Head of caudate nucleus (tissue), 42 donors: ENCODE results near the gene SON.
"Not testable (repeated sequence)": the region's sequence is repeated elsewhere in the genome, so short reads cannot be mapped to it uniquely, and the experiment has no call there.

Experiments used
- DNase-seq, 42 donors: peaks; one replicate each; pipeline versions ENCODE4 v3.0.0 to v3.0.0-alpha.2; 2020 to 2021; ENCODE audit warnings: mixed read lengths in 7 of 42
- intact Hi-C: fragments of 100-400 bp; cut with DNase I; formaldehyde crosslinking; loops from one replicate; pipeline ENCODE4 v1.15.0; 2022

Gene SON

DNA sequence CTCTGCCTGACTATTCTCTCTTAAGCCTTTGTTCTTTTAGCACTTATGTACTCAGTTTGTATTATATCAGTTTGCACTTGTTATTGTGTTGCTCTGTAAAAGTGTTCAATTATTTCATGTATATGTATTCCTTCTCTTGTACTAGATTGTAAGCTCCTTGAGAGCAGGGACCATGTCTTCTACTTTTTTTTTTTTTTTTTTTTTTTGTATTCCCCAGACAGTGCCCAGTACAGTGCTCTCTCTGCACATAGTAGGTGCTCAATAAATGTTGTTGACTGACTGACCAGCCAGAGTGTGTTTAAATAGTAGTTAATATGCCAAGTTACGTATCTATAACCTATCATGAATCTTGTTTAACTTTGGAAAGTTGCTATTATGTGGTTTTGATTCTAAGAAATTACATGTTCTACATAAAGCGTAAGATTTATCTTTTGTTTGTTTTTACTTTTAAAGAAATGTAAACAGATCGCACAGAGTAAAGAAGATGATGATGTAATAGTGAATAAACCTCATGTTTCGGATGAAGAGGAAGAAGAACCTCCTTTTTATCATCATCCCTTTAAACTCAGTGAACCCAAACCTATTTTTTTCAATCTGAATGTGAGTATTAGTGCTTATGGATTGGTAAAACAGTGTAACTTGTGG, 16.1 kb downstream of the SON start:
- intact Hi-C loops: loop anchor here (10.0 kb wide), 1 partner anchor 46 kb away; no protein-coding TSS in a partner anchor
- no peak for DNase-seq

DNA sequence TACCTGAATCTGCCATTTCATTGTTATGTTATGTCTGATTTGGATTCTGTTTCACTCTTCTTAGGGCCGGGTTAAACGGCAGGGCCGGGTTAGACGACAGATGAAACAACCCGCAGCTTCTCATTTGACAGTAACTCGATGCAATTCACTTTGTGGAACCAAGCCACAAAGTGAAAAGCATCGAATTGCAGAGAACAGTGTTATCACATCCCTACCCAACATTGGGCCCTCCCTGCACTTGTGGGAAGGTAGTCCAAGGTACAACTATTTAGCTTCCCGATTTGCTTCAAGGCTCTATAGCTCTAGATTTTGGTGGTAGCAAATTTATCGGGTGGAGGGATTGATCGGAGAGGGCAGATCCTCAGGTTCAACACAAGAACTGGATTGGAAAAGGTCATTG, 17.0 kb downstream of the SON start:
- no peak for DNase-seq
- intact Hi-C loops: loop anchor here (10.0 kb wide), 1 partner anchor 45 kb away; no protein-coding TSS in a partner anchor

DNA sequence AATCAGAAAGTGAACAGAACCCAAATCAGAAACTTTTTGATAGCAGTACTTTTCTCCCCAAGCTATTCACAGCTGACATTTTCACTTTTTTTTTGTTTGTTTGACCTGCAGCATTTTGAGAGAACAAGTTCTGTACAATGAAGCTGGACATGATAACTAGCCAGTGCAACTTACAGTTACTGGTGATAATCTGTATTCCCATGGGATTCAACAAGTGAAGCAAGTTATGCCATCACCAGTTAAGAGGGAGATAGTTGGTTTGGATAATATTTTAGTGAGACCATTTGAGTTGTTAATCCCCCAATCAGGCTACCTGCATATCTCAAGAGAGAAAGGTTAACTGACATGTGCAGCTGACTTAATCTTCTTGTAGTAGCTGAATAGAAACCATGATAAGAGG, 18.1 kb downstream of the SON start:
- DNase-seq: no peak
- intact Hi-C loops: no loop called here

DNA sequence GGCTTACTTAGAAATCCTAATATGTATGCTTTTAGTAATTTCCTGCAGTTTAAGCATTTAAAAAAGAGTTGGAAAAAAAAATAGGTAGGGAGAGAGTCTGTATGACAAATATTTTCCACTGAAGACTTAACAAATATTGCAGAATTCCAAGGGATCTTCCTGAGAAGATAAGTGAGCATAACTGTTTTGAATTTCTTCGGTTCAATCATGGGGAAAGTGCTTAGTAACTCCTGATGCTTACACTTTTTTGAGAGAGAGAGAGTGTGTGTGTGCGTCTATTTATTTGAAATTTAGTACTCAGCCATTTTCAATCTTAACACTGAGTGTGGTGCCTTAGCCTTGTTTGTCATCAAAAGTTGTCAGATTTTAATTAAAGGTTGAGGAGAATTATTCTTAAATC, 18.5 kb downstream of the SON start:
- DNase-seq: no peak
- intact Hi-C loops: no loop called here

DNA sequence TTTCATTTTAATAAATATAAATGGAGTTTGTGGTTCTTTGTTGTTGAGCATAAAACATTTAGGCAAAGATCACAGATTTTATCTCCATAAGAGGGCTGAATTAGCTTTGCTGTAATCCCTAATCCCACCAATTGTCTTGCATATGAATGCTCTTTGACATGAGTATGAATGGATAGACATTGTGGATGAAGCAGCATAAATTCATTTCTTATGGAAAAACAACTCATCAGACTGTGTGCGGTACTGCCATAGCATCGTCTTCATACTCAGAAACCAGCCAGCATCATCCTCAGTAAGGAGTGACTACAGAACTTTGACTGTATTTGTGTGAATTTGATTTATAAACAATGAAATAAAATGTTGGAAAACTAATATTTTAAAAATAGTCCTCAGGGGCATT, 19.6 kb downstream of the SON start:
- intact Hi-C loops: no loop called here
- no peak for DNase-seq

DNA sequence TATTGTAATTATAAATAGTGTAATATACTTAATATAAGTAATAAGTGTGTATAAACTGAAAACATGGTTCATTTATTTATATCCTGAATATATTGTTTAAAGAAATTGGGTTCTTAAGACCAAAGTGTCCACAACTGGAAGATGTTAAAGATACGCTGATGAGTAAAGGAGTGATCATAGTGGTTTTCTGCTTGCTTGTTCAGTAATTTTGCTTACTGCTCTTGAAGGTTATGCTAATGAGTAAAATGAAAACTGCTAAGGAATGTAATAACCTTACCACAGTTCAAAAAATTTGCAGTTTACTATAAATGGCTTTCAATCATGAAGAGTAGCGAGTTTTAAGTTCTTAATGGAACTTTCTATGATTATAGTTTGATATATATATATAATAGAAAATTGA, 23.7 kb downstream of the SON start:
- intact Hi-C loops: no loop called here
- DNase-seq: no peak

DNA sequence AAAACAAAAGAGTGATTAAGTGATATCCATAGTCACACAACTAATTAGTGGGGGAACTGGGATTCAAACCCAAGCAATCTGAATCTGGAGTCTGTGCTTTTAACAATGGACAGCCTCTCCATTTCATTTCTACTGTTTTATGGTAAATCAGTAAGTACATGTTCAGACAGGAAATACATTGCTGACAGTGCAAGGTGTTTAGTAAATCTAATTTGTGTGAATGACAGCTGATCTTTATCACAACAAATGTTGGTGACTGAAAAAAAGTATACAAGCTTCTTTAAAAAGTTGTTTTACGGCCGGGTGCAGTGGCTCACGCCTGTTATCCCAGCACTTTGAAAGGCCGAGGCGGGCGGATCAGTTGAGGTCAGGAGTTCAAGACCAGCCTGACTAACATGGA, 25.1 kb downstream of the SON start:
- no peak for DNase-seq
- intact Hi-C loops: no loop called here

DNA sequence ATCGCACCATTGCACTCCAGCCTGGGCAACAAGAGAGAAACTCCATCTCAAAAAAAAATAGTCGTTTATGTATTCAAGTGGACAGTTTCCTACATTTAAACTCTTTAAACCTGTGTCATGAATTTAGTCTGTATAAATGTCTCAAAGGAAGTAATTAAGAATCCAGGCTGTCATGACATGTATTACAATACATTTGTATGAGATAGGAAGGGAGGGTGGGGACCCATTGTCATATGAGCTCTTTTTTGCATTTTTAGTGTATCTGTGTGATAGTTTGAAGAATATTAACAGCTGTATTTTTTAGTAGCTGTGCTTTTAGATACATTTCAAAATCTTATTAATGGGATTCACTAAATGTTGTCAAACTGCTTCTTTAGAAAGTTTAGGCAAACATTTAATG, 25.6 kb downstream of the SON start:
- no peak for DNase-seq
- intact Hi-C loops: no loop called here

DNA sequence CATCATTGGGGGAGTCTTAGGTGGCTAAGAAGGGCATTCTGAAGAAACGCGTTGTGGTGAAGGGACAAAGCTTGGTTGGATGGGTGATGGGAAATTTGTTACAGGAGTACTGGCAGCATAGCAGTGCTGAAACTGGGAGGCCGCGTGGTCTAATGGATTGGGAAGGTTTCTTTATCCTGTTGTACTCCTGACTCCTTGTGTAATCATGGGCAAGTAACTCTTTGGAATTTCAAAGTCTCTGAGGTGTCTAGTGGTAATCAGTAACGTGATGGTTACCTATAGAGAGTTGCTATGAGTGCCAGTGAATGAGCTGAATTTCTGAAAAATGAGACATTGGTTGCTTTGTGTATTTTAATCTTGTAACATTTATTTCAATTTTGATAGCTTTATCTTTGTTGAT, 27.2 kb downstream of the SON start:
- intact Hi-C loops: no loop called here
- DNase-seq: no peak

DNA sequence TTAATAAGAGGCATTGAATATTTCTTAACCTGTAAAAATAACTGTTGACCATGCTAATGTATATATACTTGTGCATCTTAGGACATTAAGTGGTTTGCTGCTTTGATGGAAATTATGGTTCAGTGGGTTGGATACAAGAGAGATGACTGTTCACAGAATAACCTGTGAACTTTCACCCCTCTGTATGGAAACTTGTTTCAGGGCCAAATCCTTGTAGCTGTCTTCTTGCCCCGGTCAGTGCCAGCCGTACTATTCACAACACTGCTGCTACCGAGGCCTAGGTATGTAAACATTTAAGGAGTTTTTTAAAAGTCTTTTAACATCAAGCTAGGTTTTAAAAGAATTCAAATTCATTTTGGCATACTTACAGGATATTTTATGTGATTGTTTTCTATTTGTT, 29.5 kb downstream of the SON start:
- DNase-seq: no peak
- intact Hi-C loops: no loop called here

DNA sequence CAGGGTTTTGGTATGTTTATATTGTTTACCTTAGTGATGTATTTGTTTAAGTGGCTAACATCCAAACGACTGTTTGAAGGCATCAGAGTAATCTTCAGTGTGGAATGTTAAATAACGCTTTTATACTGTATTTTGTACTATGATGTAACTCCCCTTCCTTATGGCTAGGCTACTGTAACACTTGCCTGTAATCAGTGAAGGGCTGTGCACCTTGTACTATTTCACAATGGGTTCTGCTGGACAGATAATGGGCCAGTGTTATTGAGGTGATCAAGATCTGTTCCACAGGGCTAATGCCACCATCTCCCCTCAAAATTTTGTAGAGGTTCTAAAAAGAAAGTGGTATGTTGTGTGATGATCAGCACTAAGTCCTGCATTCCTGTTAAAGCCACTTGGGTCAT, 33.9 kb downstream of the SON start:
- intact Hi-C loops, DNase-seq: not testable (repeated sequence)

DNA sequence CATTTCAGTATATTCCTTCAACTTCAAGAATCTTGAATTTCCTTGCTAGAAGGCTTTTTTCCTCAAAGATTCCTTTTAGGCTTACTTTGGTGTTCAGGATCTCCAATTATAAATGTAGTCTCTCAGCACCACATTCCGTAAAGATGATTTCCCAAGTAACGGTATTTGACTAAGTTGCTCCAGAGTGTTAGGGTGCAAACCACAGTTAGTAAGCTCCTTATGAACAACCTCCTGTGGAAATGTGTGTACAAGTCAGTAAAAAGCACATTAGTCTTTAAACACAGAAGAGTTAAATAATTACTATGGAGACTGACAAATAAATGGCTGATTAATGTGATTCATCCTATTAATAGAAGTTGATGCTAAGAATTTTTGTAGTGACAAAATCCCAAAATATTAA, 35.4 kb downstream of the SON start:
- DNase-seq: no peak
- intact Hi-C loops: no loop called here

DNA sequence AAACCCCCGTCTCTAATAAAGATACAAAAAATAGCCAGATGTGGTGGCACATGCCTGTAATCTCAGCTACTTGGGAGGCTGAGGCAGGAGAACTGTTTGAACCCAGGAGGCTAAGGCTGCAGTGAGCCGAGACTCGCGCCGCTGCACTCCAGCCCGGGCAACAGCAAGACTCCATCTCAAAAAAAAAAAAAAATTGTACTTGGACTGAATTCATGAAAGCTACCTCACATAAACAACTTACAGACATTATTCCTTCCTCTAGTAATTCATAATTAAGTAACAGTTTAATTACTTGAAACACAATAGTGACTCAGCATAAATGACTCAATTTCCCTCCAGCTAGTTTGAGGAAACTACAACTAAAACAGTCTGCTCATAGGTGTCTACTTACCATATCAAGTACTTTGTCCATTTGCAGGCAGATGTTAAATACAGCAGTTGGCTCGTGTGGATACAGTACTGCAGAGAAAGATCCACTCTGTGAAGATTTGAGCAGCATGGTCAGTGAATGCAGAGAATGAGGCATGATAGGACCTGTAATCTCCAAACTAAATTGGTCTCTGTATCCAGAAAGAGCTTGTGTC, 36.2 kb downstream of the SON start:
- intact Hi-C loops: no loop called here
- DNase-seq: no peak

DNA sequence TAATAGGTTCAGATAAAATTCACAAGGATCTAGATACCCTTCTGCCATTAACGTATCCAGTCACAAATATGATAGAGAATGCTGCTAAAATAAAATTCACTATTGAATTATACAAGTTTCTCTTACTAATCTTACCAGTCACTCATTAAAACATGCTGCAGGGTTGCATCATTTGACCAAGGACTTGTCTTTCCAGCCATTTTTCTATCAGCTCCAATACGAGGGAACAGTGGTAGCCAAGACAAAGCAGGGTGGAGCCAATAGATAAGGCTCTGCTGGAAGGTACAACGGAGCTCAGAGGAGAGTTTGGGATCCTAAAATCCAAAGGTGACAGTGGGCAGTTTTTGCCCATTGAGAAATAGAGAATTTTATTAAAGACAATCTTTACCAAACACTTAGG, 41.6 kb downstream of the SON start:
- DNase-seq: no peak
- intact Hi-C loops: no loop called here

DNA sequence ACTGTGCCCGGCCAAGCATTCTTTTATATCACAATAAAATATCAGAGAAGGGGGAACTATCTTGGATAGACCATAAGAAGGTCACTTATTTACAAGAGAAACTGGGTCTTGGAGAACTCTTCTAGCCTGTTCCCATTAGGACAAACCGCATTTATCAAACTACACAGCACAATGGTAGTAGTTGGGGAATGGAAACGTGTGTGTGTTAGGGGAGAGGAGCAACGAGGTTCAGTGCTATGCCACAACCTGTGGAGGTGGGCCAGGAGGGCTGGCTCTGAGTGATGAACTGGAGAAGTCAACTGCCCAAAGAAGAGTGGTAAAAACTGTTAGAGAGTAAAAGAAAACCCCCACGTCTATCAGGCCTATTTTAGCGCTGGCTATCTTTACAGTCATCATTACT, 44.1 kb downstream of the SON start:
- intact Hi-C loops: no loop called here
- no peak for DNase-seq

DNA sequence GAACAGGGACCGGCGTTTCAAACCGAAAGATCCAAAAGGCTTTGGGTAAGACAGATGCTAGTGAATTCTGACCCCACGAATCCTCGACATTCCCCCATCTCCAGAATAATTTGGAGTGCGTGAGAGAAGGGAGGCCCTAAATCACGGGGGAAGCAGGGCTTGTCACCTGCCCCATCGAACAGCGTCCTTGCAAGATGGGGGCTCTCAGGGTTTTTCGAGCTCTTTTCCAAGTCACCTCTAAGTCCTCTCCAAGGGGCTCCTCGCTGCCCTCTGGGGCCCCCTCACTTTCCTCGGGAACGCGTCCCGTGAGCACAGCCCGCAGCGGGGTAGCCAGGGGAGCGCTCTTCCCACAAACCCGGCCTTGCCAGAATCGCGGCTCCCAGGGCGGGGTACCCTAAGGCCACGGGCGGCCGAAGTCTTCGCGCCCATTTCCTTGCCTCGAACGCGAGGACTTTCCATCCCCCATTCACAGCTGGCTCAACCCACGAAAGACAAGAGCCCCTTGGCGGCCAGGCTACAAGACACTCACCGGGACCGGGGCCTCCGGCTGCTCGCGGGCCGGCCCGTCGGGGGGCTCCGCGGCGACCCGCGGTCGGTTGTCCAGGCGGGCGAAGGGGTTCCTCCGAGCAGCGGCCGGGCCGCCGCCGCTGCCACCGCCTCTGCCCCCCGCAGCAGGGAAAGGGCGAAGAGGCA, 45.1 kb downstream of the SON start:
- intact Hi-C loops: no loop called here
- DNase-seq: peak in 36 of 42 donors; percentile 10 to 61 (median 32)

DNA sequence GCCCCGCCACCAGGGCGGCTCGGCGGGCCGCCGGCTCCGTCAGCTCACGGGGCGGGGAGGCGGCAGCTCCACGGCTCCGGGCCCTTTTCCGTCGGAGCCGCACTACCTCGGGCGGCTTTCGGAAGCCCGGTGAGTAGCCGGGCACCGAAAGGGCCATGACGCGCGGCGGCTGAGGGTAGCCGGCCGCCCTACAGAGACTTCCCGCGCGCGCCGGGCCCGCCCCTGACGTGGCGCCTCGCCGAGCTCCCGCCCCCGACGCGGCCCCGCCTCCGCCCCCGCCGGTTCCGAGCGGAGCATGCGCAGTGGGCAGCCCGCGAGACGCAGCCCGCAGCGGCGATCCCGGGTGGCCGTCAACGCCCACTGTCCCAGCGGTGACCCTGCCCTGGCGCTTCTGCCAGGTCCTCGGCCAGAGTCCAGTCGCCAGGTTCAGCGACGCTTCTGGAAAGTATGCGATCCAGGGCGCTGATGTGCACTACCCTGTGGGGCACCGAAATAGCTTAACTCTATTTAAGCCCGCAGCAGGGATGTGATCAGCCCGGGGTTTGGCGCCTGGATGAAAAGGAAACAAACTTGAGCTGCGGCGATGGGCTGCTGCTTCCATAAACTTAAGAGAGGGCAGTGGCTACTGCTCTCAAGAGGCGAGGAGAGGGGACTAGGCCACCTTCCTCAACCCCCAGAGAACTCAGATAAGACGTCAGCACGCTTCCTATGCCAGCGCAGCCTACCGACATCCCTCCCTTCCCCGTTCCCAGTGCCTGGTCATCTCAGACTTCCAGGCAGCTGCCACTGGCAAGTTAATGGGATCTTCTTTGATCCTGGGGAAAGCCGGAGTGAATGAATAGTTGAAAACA, 45.9 kb downstream of the SON start, which contains the start of gene DONSON:
DONSON (minus strand) TSS at position 200 of the 851 bp plus-strand sequence; CDS start at position 157, 43 bp downstream.
- intact Hi-C loops: no loop called here

DNA sequence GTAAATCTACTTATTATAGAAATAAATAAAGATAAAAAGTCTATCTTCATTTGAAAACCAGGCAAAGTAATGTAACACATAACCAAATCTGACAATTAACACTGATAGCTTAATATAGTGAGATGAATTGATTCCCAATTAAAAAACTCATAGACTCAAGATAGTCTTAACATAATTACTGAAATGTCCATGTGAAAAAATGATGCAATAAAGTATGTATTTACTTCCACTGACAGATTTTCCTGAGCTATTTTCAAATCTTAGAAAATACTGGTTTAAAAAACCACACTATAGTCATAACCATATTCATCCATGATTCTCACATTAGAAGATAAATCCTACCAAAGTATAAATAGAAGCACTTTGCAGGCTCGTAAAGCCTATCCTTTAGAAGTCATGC, 55.2 kb downstream of the SON start:
- intact Hi-C loops: loop anchor here (10.0 kb wide), 1 partner anchor 63 kb away; no protein-coding TSS in a partner anchor
- DNase-seq: no peak

More for the DNA sequence above, 45.9 kb downstream of the SON start, which contains the start of gene DONSON:
- DNase-seq: peak; percentile 48 to 95 (median 88)

DNA sequence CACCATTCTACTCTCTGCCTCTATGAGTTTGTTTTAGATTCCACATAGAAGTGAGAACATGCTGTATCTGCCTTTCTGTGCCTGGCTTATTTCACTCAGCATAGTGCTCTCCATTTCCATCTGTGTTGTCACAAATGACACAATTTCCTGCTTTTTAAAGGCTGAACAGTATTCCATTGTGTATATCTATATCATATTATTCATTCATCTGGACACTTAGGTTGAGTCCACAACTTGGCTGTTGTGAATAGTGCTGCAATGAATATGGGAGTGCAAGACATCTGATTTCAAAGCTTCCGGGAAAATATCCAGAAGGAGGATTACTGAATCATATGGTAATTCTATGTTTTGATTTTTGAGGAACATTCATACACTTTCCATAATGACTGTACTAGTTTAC, 65.7 kb downstream of the SON start:
- DNase-seq: no peak
- intact Hi-C loops: loop anchor here (10.0 kb wide), 1 partner anchor 54 kb away; no protein-coding TSS in a partner anchor
